Liver (tissue), 9 donors: ENCODE measurements around the gene MAP3K13. TPM values are rescaled to one million over a fixed set of nuclear protein-coding genes. Genes with fewer than 3 reads are reported as not detected.

Source experiments
- DNase-seq: peaks from one replicate; pipeline ENCODE4 v3.0.0-alpha.2; 2017; ENCODE audit warnings: low spot score
- H3K27ac ChIP-seq, 2 donors: one replicate each; pipeline ENCODE4 v1.7.0; 2013; ENCODE audit warnings: inconsistent platforms in 2 of 2, low read length in 2 of 2, control low read depth in 1 of 2, low read depth in 1 of 2, mild to moderate bottlenecking in 1 of 2
- H3K27me3 ChIP-seq, 4 donors: one replicate each; pipeline versions ENCODE4 v1.6.1 to v1.7.0; 2013; ENCODE audit warnings: low read length in 3 of 4, inconsistent platforms in 1 of 4, mild to moderate bottlenecking in 1 of 4, moderate library complexity in 1 of 4; ENCODE audit not compliant: control insufficient read depth in 4 of 4, insufficient read depth in 4 of 4
- H3K36me3 ChIP-seq, 4 donors: one replicate each; pipeline versions ENCODE4 v1.6.1 to v1.7.0; 2013; ENCODE audit warnings: low read length in 3 of 4, mild to moderate bottlenecking in 3 of 4, low read depth in 1 of 4, moderate library complexity in 1 of 4; ENCODE audit not compliant: control insufficient read depth in 4 of 4, insufficient read depth in 3 of 4
- H3K4me1 ChIP-seq, 4 donors: one replicate each; pipeline versions ENCODE4 v1.6.1 to v1.7.0; 2013; ENCODE audit warnings: low read length in 3 of 4, mild to moderate bottlenecking in 3 of 4, moderate library complexity in 1 of 4; ENCODE audit not compliant: control insufficient read depth in 4 of 4, insufficient read depth in 4 of 4
- H3K4me3 ChIP-seq, 3 donors: one replicate each; pipeline versions ENCODE4 v1.6.1 to v1.7.0; 2013; ENCODE audit warnings: low read length in 3 of 3, control low read depth in 1 of 3, low read depth in 1 of 3, mild to moderate bottlenecking in 1 of 3
- H3K9ac ChIP-seq, 2 donors: one replicate each; pipeline ENCODE4 v1.7.0; 2013; ENCODE audit warnings: low read length in 2 of 2, mild to moderate bottlenecking in 2 of 2, moderate library complexity in 2 of 2, control low read depth in 1 of 2, low read depth in 1 of 2
- H3K9me3 ChIP-seq, 4 donors: one replicate each; pipeline versions ENCODE4 v1.6.1 to v1.7.0; 2013; ENCODE audit warnings: low read length in 3 of 4; ENCODE audit not compliant: control insufficient read depth in 4 of 4
- CTCF ChIP-seq: fragments of 150-350 bp; IDR thresholded peaks from 2 replicates; pipeline ENCODE4 v1.5.1; 2017; ENCODE audit warnings: improper control_type of control experiment, low read depth, low read length; ENCODE audit not compliant: missing input control
- EGR1 ChIP-seq, 2 donors: IDR thresholded peaks; 2 replicates each; pipeline ENCODE4 v1.6.1; 2016 to 2018; ENCODE audit warnings: antibody characterized with exemption in 2 of 2, low read depth in 2 of 2
- FOXA1 ChIP-seq: IDR thresholded peaks from 2 replicates; pipeline ENCODE4 v1.6.1; 2016; ENCODE audit warnings: antibody characterized with exemption
- FOXA2 ChIP-seq: IDR thresholded peaks from 2 replicates; pipeline ENCODE4 v1.6.1; 2016; ENCODE audit warnings: antibody characterized with exemption
- GABPA ChIP-seq, 2 donors: IDR thresholded peaks in 1 of 2; conservative IDR thresholded peaks in 1 of 2; 2 replicates each; pipeline ENCODE4 v1.6.1; 2016; ENCODE audit warnings: antibody characterized with exemption in 2 of 2, mild to moderate bottlenecking in 1 of 2, moderate library complexity in 1 of 2
- HNF4A ChIP-seq, 2 donors: conservative IDR thresholded peaks; 2 replicates each; pipeline ENCODE4 v1.6.1; 2016; ENCODE audit warnings: antibody characterized with exemption in 2 of 2, mild to moderate bottlenecking in 2 of 2
- HNF4G ChIP-seq: IDR thresholded peaks from 2 replicates; pipeline ENCODE4 v1.6.1; 2016; ENCODE audit warnings: antibody characterized with exemption
- JUND ChIP-seq, 2 donors: IDR thresholded peaks; 2 replicates each; pipeline ENCODE4 v1.6.1; 2016; ENCODE audit warnings: antibody characterized with exemption in 2 of 2
- MAX ChIP-seq: IDR thresholded peaks from 2 replicates; pipeline ENCODE4 v1.6.1; 2016; ENCODE audit warnings: antibody characterized with exemption
- NR2F2 ChIP-seq: IDR thresholded peaks from 2 replicates; pipeline ENCODE4 v1.6.1; 2016; ENCODE audit warnings: antibody characterized with exemption
- RAD21 ChIP-seq, 2 donors: IDR thresholded peaks; 2 replicates each; pipeline ENCODE4 v1.6.1; 2016; ENCODE audit warnings: antibody characterized with exemption in 2 of 2, mild to moderate bottlenecking in 2 of 2
- REST ChIP-seq: IDR thresholded peaks from 2 replicates; pipeline ENCODE4 v1.6.1; 2016; ENCODE audit warnings: antibody characterized with exemption, mild to moderate bottlenecking
- RXRA ChIP-seq, 2 donors: IDR thresholded peaks; 2 replicates each; pipeline ENCODE4 v1.6.1; 2017 to 2018; ENCODE audit warnings: antibody characterized with exemption in 2 of 2, mild to moderate bottlenecking in 1 of 2
- SP1 ChIP-seq: IDR thresholded peaks from 2 replicates; pipeline ENCODE4 v1.6.1; 2018; ENCODE audit warnings: antibody characterized with exemption, mild to moderate bottlenecking
- TAF1 ChIP-seq: conservative IDR thresholded peaks from 2 replicates; pipeline ENCODE4 v1.6.1; 2016; ENCODE audit warnings: antibody characterized with exemption, mild to moderate bottlenecking
- YY1 ChIP-seq: IDR thresholded peaks from 2 replicates; pipeline ENCODE4 v1.6.1; 2016; ENCODE audit warnings: antibody characterized with exemption, mild to moderate bottlenecking
- WGBS: extraction: QIAGEN DNeasy Blood & Tissue Kit; methylation state at CpG from one replicate; pipeline ENCODE4 v1.1.7; 2013; 5-methylcytosine and 5-hydroxymethylcytosine counted together
- polyA plus RNA-seq, 2 donors: library from polyadenylated mRNA; stranded (reverse) in 1 of 2; unstranded in 1 of 2; fragments of 200-250 nt in 1 of 2; fragments of >200 nt in 1 of 2; fragmentation: Nextera tagmentation in 1 of 2; extraction: Ambion mirVana in 1 of 2; gene quantifications; one replicate each; pipeline versions ENCODE4 v1.2.1 to v1.2.3, GENCODE V29; 2013 to 2015
- total RNA-seq, 2 donors: library from RNA; depleted of rRNA; stranded (reverse); fragments of >200 nt; gene quantifications; one replicate each; pipeline ENCODE4 v1.2.3, GENCODE V29; 2014
- TF ChIP-seq, protein P1 (sequence below): IDR thresholded peaks from 2 replicates; pipeline ENCODE4 v1.6.1; 2016; ENCODE audit warnings: antibody characterized with exemption
- donor health status: healthy.
- donor health status: healthy.
- donor health status: healthy.
- donor health status: healthy.
- donor health status: healthy.

The MAP3K13 gene
- total and polyA plus RNA-seq, 4 donors: 11.3 to 38.1 (median 26.5) TPM

DNA sequence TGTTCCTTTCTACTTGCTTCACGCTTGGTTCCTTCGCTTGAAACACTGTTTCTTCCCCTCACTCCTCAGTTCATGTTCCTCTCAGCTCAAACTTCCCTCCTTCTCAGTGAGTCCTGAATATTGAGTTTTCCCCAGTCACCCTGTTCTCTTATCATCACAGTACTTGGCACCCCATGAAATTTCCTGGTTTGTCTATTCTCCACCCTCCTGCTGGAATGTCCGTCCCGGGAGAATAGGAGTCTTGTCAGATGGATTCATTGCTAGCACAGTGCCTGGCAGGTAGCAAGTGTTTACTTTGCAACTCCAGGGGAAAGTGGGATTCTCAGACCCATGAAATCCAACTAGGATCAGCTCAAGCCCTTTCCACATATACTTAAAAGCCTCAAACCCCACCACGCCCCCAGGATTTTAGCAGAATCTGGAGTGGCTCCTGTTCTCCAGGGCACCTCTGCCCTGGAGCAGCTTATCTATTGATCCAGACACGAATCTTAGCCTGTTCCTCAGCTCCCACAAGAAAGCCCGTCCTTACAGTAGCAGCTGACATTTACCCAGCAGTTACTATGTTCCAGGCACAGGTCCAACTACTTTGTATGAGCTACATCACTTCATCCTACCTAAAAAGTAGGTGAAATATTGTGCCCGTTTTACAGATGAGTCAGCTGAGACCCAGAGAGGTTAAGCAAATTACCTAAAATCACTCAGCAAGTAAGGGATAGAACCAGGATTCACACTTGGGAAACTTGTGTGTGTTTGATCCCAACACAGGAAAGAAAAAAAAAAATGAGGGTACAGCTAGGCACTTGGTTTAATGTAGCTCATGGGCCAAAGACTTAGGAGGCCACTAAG lies 36.8 kb upstream of the MAP3K13 start:
- Histone ChIP-seq H3K27me3 (no peaks in the 10 kb centered on the region), H3K4me1 (peaks cover 0 to 13% (median 7%) of the 10 kb centered on the region in 4 donors), H3K9ac (no peak overlapping the region), H3K27ac (no peak overlapping the region), H3K9me3 (no peaks in the 10 kb centered on the region), H3K4me3 (no peak overlapping the region), H3K36me3 (no peaks in the 10 kb centered on the region)
- no peak for DNase-seq
- 79% methylated on average over 8 of the region's 8 CpGs for WGBS
- no peak for TF ChIP-seq HNF4G

DNA sequence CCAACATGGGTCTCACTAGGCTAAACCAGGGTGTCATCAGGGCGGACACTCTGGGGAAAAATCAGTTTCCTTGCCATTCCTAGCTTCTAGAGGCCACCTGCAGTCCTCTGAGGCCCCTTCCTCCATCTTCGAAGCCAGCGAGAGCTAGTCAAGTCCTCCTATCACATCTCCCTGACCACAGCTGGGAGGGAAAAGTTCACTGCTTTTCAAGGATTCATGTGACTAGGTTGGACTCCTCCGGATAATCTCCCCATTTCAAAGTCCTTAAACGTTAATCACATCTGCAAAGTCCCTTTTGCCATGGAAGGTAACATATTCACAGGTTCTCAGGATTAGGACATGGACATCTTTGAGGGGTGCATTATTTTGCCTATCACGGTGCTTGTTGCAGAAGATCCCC lies 35.9 kb upstream of the MAP3K13 start:
- H3K9ac ChIP-seq: no peak overlapping the region
- 71% methylated on average over 6 of the region's 6 CpGs for WGBS
- no peak overlapping the region for H3K4me3 ChIP-seq
- H3K9me3 ChIP-seq: no peaks in the 10 kb centered on the region
- H3K4me1 ChIP-seq: peaks cover 0 to 20% (median 13%) of the 10 kb centered on the region in 4 donors
- H3K36me3 ChIP-seq: no peaks in the 10 kb centered on the region
- no peaks in the 10 kb centered on the region for H3K27me3 ChIP-seq
- DNase-seq: no peak
- H3K27ac ChIP-seq: no peak overlapping the region
- no peak for TF ChIP-seq CTCF
- TF ChIP-seq RXRA (IDR thresholded peaks at IDR 0.05): no peak
- no peak for TF ChIP-seq FOXA2
- no peak for TF ChIP-seq FOXA1
- TF ChIP-seq EGR1 (IDR thresholded peaks at IDR 0.05; ENCODE audit: low read depth in 2 of 2): no peak
- TF ChIP-seq HNF4A (conservative IDR thresholded peaks at IDR 0.05): no peak
- TF ChIP-seq GABPA (IDR thresholded peaks at IDR 0.05 in 1 of 2, conservative IDR thresholded peaks at IDR 0.05 in 1 of 2): no peak
- no peak for TF ChIP-seq HNF4G
- no peak for TF ChIP-seq RAD21 (IDR thresholded peaks at IDR 0.05)
- TF ChIP-seq NR2F2: no peak
- TF ChIP-seq MAX: no peak
- no peak for TF ChIP-seq JUND (IDR thresholded peaks at IDR 0.05)
- TF ChIP-seq TAF1: no peak
- TF ChIP-seq, protein P1, sequence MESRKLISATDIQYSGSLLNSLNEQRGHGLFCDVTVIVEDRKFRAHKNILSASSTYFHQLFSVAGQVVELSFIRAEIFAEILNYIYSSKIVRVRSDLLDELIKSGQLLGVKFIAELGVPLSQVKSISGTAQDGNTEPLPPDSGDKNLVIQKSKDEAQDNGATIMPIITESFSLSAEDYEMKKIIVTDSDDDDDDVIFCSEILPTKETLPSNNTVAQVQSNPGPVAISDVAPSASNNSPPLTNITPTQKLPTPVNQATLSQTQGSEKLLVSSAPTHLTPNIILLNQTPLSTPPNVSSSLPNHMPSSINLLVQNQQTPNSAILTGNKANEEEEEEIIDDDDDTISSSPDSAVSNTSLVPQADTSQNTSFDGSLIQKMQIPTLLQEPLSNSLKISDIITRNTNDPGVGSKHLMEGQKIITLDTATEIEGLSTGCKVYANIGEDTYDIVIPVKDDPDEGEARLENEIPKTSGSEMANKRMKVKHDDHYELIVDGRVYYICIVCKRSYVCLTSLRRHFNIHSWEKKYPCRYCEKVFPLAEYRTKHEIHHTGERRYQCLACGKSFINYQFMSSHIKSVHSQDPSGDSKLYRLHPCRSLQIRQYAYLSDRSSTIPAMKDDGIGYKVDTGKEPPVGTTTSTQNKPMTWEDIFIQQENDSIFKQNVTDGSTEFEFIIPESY: no peak
- TF ChIP-seq REST: no peak
- TF ChIP-seq YY1: no peak
- no peak for TF ChIP-seq SP1
